ENCODE measurements around the gene F2. TPM values are rescaled to one million over a fixed set of nuclear protein-coding genes. Genes with fewer than 3 reads are reported as not detected.

F2 gene
- total RNA-seq, 2 donors from 2014 or later: 0.89 to 1.5 TPM

DNA sequence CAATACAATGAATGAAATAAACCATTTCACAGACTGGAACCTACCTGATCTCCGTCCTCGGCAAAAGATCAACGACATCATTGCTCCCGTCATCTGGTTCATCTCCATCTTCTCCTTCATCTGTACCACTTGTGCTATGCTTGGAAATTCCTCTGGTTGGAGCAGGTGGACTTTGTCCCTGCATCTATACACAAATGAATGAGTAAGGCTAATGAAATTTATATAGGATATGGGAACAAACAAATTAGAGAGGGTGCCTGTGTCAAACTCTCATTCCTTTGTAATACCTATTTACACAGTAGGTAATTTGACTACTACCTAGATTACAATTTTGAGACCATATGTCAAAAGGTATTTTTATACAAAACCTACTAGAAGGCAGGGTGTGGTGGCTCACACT is 59.4 kb downstream of the F2 start:
- H3K4me1 ChIP-seq (ENCODE audit: control insufficient read depth, insufficient read depth, low read length): no peaks in the 10 kb centered on the region
- no peak overlapping the region for H3K4me3 ChIP-seq (ENCODE audit: low read length)
- 98 to 100% methylated on average over 3 to 4 of the region's 4 CpGs for WGBS, 2 experiments (ENCODE audit: insufficient coverage in 1 of 2, insufficient read length in 1 of 2)
- no peak overlapping the region for H3K27ac Mint-ChIP-seq
- no peaks in the 10 kb centered on the region for H3K9me3 Mint-ChIP-seq
- no peaks in the 10 kb centered on the region for H3K9me3 ChIP-seq (ENCODE audit: control insufficient read depth, low read length)
- no peak overlapping the region for H3K4me3 Mint-ChIP-seq
- H3K9ac ChIP-seq (ENCODE audit: extremely low read depth, low read length, poor library complexity, severe bottlenecking): no peak overlapping the region
- peaks cover 82% of the 10 kb centered on the region for H3K36me3 ChIP-seq (ENCODE audit: control insufficient read depth, insufficient read depth, low read length)
- no peaks in the 10 kb centered on the region for H3K27me3 ChIP-seq (ENCODE audit: control insufficient read depth, insufficient read depth, low read length, poor library complexity, severe bottlenecking)
- H3K36me3 Mint-ChIP-seq (ENCODE audit: low read depth): peaks cover 79% of the 10 kb centered on the region
- no peak overlapping the region for H3K27ac ChIP-seq (ENCODE audit: low read depth, low read length)
- no peaks in the 10 kb centered on the region for H3K27me3 Mint-ChIP-seq (ENCODE audit: insufficient read depth)
- TF ChIP-seq, protein P1, sequence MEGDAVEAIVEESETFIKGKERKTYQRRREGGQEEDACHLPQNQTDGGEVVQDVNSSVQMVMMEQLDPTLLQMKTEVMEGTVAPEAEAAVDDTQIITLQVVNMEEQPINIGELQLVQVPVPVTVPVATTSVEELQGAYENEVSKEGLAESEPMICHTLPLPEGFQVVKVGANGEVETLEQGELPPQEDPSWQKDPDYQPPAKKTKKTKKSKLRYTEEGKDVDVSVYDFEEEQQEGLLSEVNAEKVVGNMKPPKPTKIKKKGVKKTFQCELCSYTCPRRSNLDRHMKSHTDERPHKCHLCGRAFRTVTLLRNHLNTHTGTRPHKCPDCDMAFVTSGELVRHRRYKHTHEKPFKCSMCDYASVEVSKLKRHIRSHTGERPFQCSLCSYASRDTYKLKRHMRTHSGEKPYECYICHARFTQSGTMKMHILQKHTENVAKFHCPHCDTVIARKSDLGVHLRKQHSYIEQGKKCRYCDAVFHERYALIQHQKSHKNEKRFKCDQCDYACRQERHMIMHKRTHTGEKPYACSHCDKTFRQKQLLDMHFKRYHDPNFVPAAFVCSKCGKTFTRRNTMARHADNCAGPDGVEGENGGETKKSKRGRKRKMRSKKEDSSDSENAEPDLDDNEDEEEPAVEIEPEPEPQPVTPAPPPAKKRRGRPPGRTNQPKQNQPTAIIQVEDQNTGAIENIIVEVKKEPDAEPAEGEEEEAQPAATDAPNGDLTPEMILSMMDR (conservative IDR thresholded peaks at IDR 0.05): no peak
- peaks cover 3% of the 10 kb centered on the region for H3K4me1 Mint-ChIP-seq
- DNase-seq: no peak

Small RNA genes within 50 kb of the gene (microRNA-seq; reads per million reads assigned to microRNA genes)
- not detected for gene MIR5582 (ENCODE audit: borderline microRNAs expressed)

Other genes with a start within 250 kb of the F2 start
- 10 to 100 TPM; 54.5 to 67.8 TPM for gene AMBRA1, start 125.2 kb upstream of the F2 start, total RNA-seq
- gene HARBI1, start 102.0 kb upstream of the F2 start, total RNA-seq: 1 to 10 TPM; 7.5 to 8.4 TPM
- 100 to 1,000 TPM in 1 of 2 donors, 10 to 100 TPM in 1; 96.4 to 130 TPM for gene ATG13, start 101.7 kb upstream of the F2 start, total RNA-seq
- gene ARHGAP1, start 18.6 kb upstream of the F2 start, total RNA-seq: 10 to 100 TPM; 53.4 to 56.6 TPM
- 10 to 100 TPM; 13.2 to 18.9 TPM for gene ZNF408, start 18.2 kb upstream of the F2 start, total RNA-seq
- gene CKAP5, start 127.1 kb downstream of the F2 start, total RNA-seq: 100 to 1,000 TPM; 162 to 211 TPM
- gene LRP4, start 199.3 kb downstream of the F2 start, total RNA-seq: 10 to 100 TPM; 12.6 to 13.6 TPM
- 10 to 100 TPM; 46.7 to 57.6 TPM for gene CSTPP1, start 217.5 kb downstream of the F2 start, total RNA-seq